Ishikawa (cell line): ENCODE results near the gene EPHA6.

Experiments used
- CEBPB ChIP-seq: IDR thresholded peaks from 2 replicates; pipeline ENCODE4 v1.6.1; 2012
- CREB1 ChIP-seq: IDR thresholded peaks from 2 replicates; pipeline ENCODE4 v1.6.1; 2012; ENCODE audit warnings: low read depth
- EGR1 ChIP-seq: IDR thresholded peaks from 2 replicates; pipeline ENCODE4 v1.6.1; 2012
- EP300 ChIP-seq: IDR thresholded peaks from 2 replicates; pipeline ENCODE4 v1.6.1; 2012; ENCODE audit warnings: borderline replicate concordance
- FOXM1 ChIP-seq: IDR thresholded peaks from 2 replicates; pipeline ENCODE4 v1.6.1; 2012; ENCODE audit warnings: low read depth, borderline replicate concordance
- MAX ChIP-seq: IDR thresholded peaks from 2 replicates; pipeline ENCODE4 v1.6.1; 2012
- NFIC ChIP-seq: IDR thresholded peaks from 2 replicates; pipeline ENCODE4 v1.6.1; 2012
- RAD21 ChIP-seq: IDR thresholded peaks from 2 replicates; pipeline ENCODE4 v1.6.1; 2012; ENCODE audit warnings: low read depth
- REST ChIP-seq: IDR thresholded peaks from 2 replicates; pipeline ENCODE4 v1.6.1; 2012; ENCODE audit warnings: low read depth, mild to moderate bottlenecking
- TAF1 ChIP-seq: IDR thresholded peaks from 2 replicates; pipeline ENCODE4 v1.6.1; 2012; ENCODE audit warnings: low read depth, mild to moderate bottlenecking
- TCF12 ChIP-seq: IDR thresholded peaks from 2 replicates; pipeline ENCODE4 v1.6.1; 2012; ENCODE audit warnings: low read depth
- TEAD4 ChIP-seq: IDR thresholded peaks from 2 replicates; pipeline ENCODE4 v1.6.1; 2012
- USF1 ChIP-seq: IDR thresholded peaks from 2 replicates; pipeline ENCODE4 v1.6.1; 2012
- YY1 ChIP-seq: IDR thresholded peaks from 2 replicates; pipeline ENCODE4 v1.6.1; 2012; ENCODE audit warnings: low read depth
- ZBTB7A ChIP-seq: IDR thresholded peaks from 2 replicates; pipeline ENCODE4 v1.6.1; 2012; ENCODE audit warnings: low read depth

The EPHA6 gene

GRCh38 chr3:97301114-97301513, 486.7 kb downstream of the EPHA6 start:
- TF ChIP-seq USF1 (no peak), TCF12 (no peak), RAD21 (no peak), TAF1 (no peak), EGR1 (no peak), ZBTB7A (no peak), REST (no peak), CREB1 (no peak), YY1 (no peak), EP300 (no peak), CEBPB (no peak), TEAD4 (no peak), FOXM1 (no peak), MAX (no peak), NFIC (no peak)

- no peak for TF ChIP-seq CEBPB
- no peak for TF ChIP-seq FOXM1
- TF ChIP-seq USF1, result no peak
- no peak for TF ChIP-seq CREB1
- TF ChIP-seq TCF12, result no peak
- TF ChIP-seq MAX, result no peak
- no peak for TF ChIP-seq TEAD4
- TF ChIP-seq NFIC, result no peak
- no peak for TF ChIP-seq TAF1
- TF ChIP-seq ZBTB7A, result no peak
- no peak for TF ChIP-seq RAD21
- no peak for TF ChIP-seq EP300
- no peak for TF ChIP-seq EGR1
- no peak for TF ChIP-seq REST
Observed at GRCh38 chr3:97306226-97306625, 491.8 kb downstream of the EPHA6 start.

- no peak for TF ChIP-seq RAD21
- TF ChIP-seq FOXM1, result no peak
- TF ChIP-seq CEBPB, result no peak
- TF ChIP-seq YY1, result no peak
- no peak for TF ChIP-seq ZBTB7A
- no peak for TF ChIP-seq TEAD4
- no peak for TF ChIP-seq USF1
- no peak for TF ChIP-seq EP300
- no peak for TF ChIP-seq NFIC
- TF ChIP-seq TAF1, result no peak
- no peak for TF ChIP-seq CREB1
- TF ChIP-seq MAX, result no peak
- no peak for TF ChIP-seq REST
- TF ChIP-seq EGR1, result no peak
- no peak for TF ChIP-seq TCF12
Observed at GRCh38 chr3:97338375-97338774, 524.0 kb downstream of the EPHA6 start.

- TF ChIP-seq TCF12 (no peak), CREB1 (no peak), CEBPB (no peak), FOXM1 (no peak), RAD21 (no peak)
Observed at GRCh38 chr3:97340940-97341339, 526.5 kb downstream of the EPHA6 start.
